ENCODE data around the gene EXOC2.
"Not testable (repeated sequence)": the region's sequence is repeated elsewhere in the genome, so short reads cannot be mapped to it uniquely, and the experiment has no call there.

Gene EXOC2

DNA sequence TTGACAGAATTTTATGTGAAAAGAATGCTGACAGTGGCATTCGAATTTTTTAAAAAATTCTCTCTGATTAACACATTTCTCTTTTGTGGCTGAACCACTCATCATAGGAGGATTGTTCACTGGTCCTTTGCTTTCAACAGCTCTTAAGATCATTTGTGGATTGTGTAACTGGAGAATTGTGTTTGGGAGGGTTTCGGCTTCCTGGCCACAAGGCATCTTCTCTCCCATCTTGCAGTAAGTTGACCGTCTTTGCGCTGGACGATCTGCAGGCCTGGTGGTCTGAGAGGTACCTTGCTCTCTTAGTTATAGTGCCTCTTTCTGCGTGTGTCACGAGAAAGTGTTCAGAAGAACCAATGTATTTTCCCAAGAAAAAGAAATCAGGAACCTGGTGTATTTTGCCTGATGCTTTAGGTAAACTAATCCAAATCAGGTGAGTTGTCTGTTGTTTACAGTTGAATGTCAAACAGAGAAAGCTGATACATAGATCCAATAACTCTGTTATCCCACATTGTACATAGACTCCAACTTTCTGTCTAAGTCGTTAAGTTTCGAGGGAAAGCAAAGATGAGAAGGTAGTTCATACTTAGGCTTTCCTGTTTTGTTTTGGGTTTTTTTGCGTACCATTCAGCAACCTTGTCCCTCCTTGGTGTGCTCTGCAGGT is 14.8 kb upstream of the EXOC2 start:
- H3K36me3 ChIP-seq (ENCODE audit: control insufficient read depth, insufficient read depth, low read length, severe bottlenecking): no peaks in the 10 kb centered on the region
- H3K4me3 ChIP-seq (ENCODE audit: low read length): no peak overlapping the region
- H3K9ac ChIP-seq (ENCODE audit: low read length): no peak overlapping the region
- H3K27me3 ChIP-seq (replicated peaks; ENCODE audit: control insufficient read depth, insufficient read depth, low read length): no peaks in the 10 kb centered on the region
- peaks cover 4% of the 10 kb centered on the region for H3K4me1 ChIP-seq (ENCODE audit: control insufficient read depth, insufficient read depth, low read length)
- no peaks in the 10 kb centered on the region for H3K9me3 ChIP-seq (ENCODE audit: control insufficient read depth, low read length)
- no peak for DNase-seq (ENCODE audit: low read depth)

DNA sequence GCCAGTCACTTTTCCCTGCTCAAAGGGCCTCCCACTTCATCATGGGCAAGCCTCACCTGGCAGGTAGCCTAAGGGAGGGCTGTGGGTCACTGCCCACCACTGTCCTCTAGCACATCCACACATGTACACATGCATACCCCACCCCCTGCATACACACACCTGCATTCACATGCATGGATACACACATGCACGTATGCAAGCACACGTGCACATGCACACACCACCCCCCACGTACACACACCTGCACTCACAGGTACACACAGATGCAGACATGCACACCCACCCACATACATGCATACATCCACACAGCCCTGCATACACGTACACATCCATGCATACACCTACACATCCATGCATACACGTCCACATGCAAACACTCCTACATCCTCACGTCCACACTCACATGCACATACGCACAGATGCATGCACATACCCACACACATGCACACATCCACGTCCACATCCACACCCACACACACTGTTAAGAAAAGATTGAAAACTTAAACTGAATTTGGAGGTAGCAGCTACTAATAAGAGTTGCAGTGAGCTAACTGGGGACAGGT is 14.0 kb upstream of the EXOC2 start:
- no peak overlapping the region for H3K9ac ChIP-seq (ENCODE audit: low read length)
- no peaks in the 10 kb centered on the region for H3K36me3 ChIP-seq (ENCODE audit: control insufficient read depth, insufficient read depth, low read length, severe bottlenecking)
- peaks cover 4% of the 10 kb centered on the region for H3K4me1 ChIP-seq (ENCODE audit: control insufficient read depth, insufficient read depth, low read length)
- no peaks in the 10 kb centered on the region for H3K27me3 ChIP-seq (replicated peaks; ENCODE audit: control insufficient read depth, insufficient read depth, low read length)
- H3K4me3 ChIP-seq (ENCODE audit: low read length): no peak overlapping the region
- no peak for DNase-seq (ENCODE audit: low read depth)
- no peaks in the 10 kb centered on the region for H3K9me3 ChIP-seq (ENCODE audit: control insufficient read depth, low read length)

DNA sequence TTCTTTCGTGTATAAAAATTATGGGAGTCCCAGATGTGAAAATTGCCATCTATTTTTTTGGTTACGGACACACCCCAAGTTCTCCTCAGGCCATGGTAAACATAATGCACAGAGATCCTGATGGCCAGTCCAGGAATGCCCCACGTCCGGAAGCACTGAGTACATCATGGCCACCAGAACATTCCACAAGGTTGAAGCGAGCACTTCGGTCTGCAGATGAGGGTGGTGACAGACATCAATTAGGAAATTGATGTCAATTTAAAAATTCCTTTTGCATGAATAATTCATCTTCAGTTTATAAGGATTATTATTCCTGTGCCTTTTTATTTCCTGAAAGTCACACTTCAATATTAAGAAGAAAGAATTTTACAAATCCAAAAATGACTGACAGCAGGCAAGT is 13.2 kb upstream of the EXOC2 start:
- DNase-seq (ENCODE audit: low read depth): no peak
- Histone ChIP-seq H3K9ac (ENCODE audit: low read length) (no peak overlapping the region), H3K9me3 (ENCODE audit: control insufficient read depth, low read length) (no peaks in the 10 kb centered on the region), H3K36me3 (ENCODE audit: control insufficient read depth, insufficient read depth, low read length, severe bottlenecking) (no peaks in the 10 kb centered on the region), H3K4me3 (ENCODE audit: low read length) (no peak overlapping the region), H3K27me3 (replicated peaks; ENCODE audit: control insufficient read depth, insufficient read depth, low read length) (no peaks in the 10 kb centered on the region), H3K4me1 (ENCODE audit: control insufficient read depth, insufficient read depth, low read length) (no peaks in the 10 kb centered on the region)

DNA sequence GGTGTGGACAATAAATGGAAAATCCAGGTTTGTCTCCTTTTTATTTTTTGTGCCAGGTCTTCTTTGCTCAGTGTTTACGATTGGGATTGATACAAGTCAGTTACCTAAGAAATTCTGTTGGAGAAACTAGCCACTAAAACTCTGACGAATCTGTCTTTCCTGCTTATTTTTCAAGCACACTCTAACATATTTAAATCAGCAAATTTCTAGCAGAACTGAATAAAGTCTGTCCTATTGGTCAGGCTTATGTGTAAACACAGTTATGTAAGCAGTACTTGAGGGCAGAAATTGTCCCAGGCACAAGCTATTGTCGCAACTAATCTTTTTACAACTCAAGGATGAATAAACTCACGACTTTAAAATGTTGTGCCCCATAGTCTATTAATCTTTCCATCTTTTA is 12.1 kb upstream of the EXOC2 start:
- DNase-seq (ENCODE audit: low read depth): no peak
- H3K9ac ChIP-seq (ENCODE audit: low read length): no peak overlapping the region
- H3K4me1 ChIP-seq (ENCODE audit: control insufficient read depth, insufficient read depth, low read length): no peaks in the 10 kb centered on the region
- no peaks in the 10 kb centered on the region for H3K9me3 ChIP-seq (ENCODE audit: control insufficient read depth, low read length)
- H3K27me3 ChIP-seq (replicated peaks; ENCODE audit: control insufficient read depth, insufficient read depth, low read length): peaks cover 3% of the 10 kb centered on the region
- no peak overlapping the region for H3K4me3 ChIP-seq (ENCODE audit: low read length)
- no peaks in the 10 kb centered on the region for H3K36me3 ChIP-seq (ENCODE audit: control insufficient read depth, insufficient read depth, low read length, severe bottlenecking)

DNA sequence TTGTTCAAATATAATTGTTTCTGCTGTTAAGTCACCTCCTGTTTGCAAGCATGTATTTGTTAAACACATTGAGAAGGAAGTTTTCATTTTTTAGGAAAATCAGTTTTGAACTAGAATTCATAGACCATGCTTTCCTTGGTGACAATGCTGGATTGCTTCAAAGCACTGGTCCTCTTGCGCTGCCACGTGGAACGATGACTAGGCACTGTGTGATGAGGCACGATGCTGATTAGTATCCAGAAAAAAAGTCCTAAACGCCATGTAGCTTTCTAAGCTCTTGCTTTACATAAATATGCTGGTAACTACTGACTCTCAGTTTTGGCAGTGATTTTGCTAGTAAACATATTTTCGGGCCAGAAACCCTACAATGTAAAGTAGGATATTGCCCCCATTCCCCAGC is 11.1 kb upstream of the EXOC2 start:
- H3K9me3 ChIP-seq (ENCODE audit: control insufficient read depth, low read length): no peaks in the 10 kb centered on the region
- DNase-seq (ENCODE audit: low read depth): no peak
- H3K4me3 ChIP-seq (ENCODE audit: low read length): no peak overlapping the region
- H3K27me3 ChIP-seq (replicated peaks; ENCODE audit: control insufficient read depth, insufficient read depth, low read length): peaks cover 3% of the 10 kb centered on the region
- no peaks in the 10 kb centered on the region for H3K36me3 ChIP-seq (ENCODE audit: control insufficient read depth, insufficient read depth, low read length, severe bottlenecking)
- H3K9ac ChIP-seq (ENCODE audit: low read length): no peak overlapping the region
- no peaks in the 10 kb centered on the region for H3K4me1 ChIP-seq (ENCODE audit: control insufficient read depth, insufficient read depth, low read length)

DNA sequence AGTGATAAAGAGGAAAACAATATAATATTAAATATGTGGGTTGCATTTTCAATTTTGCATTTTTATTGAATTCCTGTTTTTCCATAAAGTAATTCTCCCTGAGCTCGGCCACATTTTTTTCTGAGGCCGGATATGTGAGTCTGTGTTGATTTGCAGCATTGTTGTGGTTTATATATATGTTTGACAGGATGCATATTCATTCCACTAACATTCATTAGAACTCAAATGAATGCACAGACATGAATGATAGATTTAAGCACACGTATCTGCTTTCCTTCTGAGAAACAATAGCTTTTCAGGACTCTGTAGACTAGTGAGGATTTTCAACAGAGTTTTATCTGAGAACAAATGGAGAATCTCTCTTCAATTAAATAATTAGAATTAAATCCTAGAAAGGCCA is 10.6 kb upstream of the EXOC2 start:
- H3K27me3 ChIP-seq (replicated peaks; ENCODE audit: control insufficient read depth, insufficient read depth, low read length): peaks cover 3% of the 10 kb centered on the region
- no peak overlapping the region for H3K4me3 ChIP-seq (ENCODE audit: low read length)
- peak; percentile 18 for DNase-seq (ENCODE audit: low read depth)
- H3K4me1 ChIP-seq (ENCODE audit: control insufficient read depth, insufficient read depth, low read length): no peaks in the 10 kb centered on the region
- H3K9ac ChIP-seq (ENCODE audit: low read length): no peak overlapping the region
- H3K9me3 ChIP-seq (ENCODE audit: control insufficient read depth, low read length): no peaks in the 10 kb centered on the region
- no peaks in the 10 kb centered on the region for H3K36me3 ChIP-seq (ENCODE audit: control insufficient read depth, insufficient read depth, low read length, severe bottlenecking)

DNA sequence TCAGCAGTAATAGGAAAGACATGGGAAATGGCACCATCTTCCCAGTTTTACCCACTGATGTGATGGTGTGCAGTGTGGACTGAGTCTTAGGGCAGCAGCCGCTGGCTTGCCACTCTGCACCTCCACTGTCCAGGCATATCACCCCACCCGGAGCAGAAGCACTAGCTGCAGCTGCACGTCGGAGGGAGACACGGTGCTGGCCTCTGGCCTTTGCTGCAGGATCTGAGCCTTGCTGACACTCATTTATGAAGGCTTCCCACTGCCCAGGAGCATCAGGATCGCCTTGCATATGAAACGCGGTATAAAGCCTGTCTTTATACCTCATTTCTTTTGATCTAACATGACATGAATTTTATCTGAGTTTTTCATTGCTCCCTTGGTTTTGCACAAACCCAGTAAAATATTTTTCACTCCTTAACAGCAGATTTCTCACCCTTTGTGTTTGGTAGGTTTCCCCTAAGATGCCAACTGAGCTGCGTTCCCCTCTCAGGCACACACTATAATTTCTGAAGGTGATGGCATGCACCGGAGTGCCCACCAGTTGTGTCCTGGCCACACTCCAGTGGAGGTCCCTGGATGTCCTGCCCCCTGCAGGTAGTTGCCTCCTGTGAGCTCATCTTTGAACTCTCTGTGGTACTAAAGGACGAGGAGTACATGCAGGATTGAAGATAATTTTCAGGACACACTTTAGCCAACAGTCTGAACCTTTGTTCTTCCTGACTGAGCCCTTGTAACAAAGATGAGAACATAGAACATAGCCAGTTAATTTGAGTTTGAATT is 9.0 kb upstream of the EXOC2 start:
- no peak overlapping the region for H3K9ac ChIP-seq (ENCODE audit: low read length)
- H3K4me3 ChIP-seq (ENCODE audit: low read length): no peak overlapping the region
- no peaks in the 10 kb centered on the region for H3K9me3 ChIP-seq (ENCODE audit: control insufficient read depth, low read length)
- peaks cover 3% of the 10 kb centered on the region for H3K27me3 ChIP-seq (replicated peaks; ENCODE audit: control insufficient read depth, insufficient read depth, low read length)
- no peak for DNase-seq (ENCODE audit: low read depth)
- H3K4me1 ChIP-seq (ENCODE audit: control insufficient read depth, insufficient read depth, low read length): no peaks in the 10 kb centered on the region
- H3K36me3 ChIP-seq (ENCODE audit: control insufficient read depth, insufficient read depth, low read length, severe bottlenecking): no peaks in the 10 kb centered on the region

DNA sequence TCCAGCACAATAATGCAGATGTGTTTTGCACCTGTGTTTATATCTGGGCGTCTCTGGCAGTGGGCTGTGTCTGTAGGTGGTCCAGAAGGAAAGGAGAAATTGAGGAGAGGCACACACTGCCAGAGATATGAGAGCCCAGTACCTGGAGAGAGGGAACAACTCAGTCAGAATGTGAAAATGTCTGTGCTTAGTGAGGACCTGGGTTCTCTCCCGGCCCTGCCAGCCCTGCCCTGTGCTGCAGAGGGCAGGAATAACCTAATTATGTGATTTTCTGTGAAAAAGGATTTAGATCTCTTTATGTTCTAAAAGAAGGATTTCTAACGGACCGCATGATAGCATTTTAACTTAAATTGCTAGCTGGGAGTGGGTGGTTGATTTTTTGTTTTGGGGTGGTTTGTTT is 8.3 kb upstream of the EXOC2 start:
- no peak for DNase-seq (ENCODE audit: low read depth)
- Histone ChIP-seq H3K36me3 (ENCODE audit: control insufficient read depth, insufficient read depth, low read length, severe bottlenecking) (no peaks in the 10 kb centered on the region), H3K4me3 (ENCODE audit: low read length) (no peak overlapping the region), H3K4me1 (ENCODE audit: control insufficient read depth, insufficient read depth, low read length) (no peaks in the 10 kb centered on the region), H3K9me3 (ENCODE audit: control insufficient read depth, low read length) (no peaks in the 10 kb centered on the region), H3K27me3 (replicated peaks; ENCODE audit: control insufficient read depth, insufficient read depth, low read length) (peaks cover 3% of the 10 kb centered on the region), H3K9ac (ENCODE audit: low read length) (no peak overlapping the region)

DNA sequence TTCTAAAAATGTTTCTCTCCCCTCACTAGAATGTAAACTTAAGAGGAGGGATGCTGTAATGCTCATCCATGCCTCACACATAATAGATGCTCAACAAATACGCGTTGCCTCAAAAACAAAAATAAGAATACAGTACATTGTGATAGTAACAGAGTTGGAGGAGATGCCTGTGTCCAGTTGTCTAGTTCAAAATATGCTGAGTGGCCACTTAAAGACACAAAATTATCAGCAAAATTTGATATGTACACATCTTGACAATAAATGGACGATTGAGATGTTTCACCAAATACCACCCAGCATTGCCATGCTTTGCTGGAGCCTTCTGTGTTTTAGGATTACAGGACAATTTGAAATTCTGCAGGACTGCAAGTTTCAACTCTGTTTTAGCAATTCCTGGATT is 7.6 kb upstream of the EXOC2 start:
- H3K4me1 ChIP-seq (ENCODE audit: control insufficient read depth, insufficient read depth, low read length): no peaks in the 10 kb centered on the region
- peaks cover 3% of the 10 kb centered on the region for H3K27me3 ChIP-seq (replicated peaks; ENCODE audit: control insufficient read depth, insufficient read depth, low read length)
- H3K4me3 ChIP-seq (ENCODE audit: low read length): no peak overlapping the region
- no peak overlapping the region for H3K9ac ChIP-seq (ENCODE audit: low read length)
- no peaks in the 10 kb centered on the region for H3K36me3 ChIP-seq (ENCODE audit: control insufficient read depth, insufficient read depth, low read length, severe bottlenecking)
- no peaks in the 10 kb centered on the region for H3K9me3 ChIP-seq (ENCODE audit: control insufficient read depth, low read length)
- no peak for DNase-seq (ENCODE audit: low read depth)

DNA sequence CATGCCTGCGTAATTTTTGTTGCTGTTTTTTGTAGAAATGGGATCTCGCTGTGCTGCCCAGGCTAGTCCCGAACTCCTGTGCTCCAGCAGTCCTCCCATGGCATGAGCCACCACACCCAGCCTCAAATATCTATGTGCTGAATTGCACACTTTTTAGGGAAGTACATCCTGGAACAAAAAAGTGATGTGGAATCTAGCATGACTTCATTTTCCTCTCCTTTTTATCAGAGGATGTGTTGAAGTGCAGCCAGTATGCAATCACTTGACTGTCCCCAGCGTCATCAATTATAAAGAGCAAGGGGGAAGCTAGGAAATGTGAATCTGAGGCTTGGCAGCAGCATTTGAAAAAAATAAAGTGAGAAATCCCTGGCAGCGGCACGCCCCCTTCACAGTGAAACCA is 6.4 kb upstream of the EXOC2 start:
- no peak overlapping the region for H3K4me3 ChIP-seq (ENCODE audit: low read length)
- H3K27me3 ChIP-seq (replicated peaks; ENCODE audit: control insufficient read depth, insufficient read depth, low read length): peaks cover 3% of the 10 kb centered on the region
- DNase-seq (ENCODE audit: low read depth): no peak
- H3K9ac ChIP-seq (ENCODE audit: low read length): no peak overlapping the region
- H3K9me3 ChIP-seq (ENCODE audit: control insufficient read depth, low read length): no peaks in the 10 kb centered on the region
- no peaks in the 10 kb centered on the region for H3K36me3 ChIP-seq (ENCODE audit: control insufficient read depth, insufficient read depth, low read length, severe bottlenecking)
- H3K4me1 ChIP-seq (ENCODE audit: control insufficient read depth, insufficient read depth, low read length): no peaks in the 10 kb centered on the region

DNA sequence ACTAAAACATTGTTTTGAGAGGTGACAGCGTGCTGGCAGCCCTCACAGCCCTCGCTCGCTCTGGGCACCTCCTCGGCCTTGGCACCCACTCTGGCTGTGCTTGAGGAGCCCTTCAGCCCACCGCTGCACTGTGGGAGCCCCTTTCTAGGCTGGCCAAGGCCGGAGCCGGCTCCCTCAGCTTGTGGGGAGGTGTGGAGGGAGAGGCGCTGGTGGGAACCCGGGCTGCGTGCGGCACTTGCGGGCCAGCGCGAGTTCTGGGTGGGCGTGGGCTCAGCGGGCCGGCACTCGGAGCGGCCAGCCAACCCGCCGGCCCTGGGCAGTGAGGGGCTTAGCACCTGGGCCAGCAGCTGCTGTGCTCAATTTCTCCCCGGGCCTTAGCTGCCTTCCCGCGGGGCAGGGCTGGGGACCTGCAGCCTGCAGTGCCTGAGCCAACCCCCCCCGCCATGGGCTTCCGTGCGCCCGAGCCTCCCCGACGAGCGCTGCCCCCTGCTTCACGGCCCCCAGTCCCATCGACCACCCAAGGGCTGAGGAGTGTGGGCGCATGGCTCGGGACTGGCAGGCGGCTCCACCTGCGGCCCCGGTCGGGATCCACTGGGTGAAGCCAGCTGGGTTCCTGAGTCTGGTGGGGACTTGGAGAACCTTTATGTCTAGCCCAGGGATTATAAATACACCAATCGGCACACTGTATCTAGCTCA is 1.6 kb upstream of the EXOC2 start:
- not testable (repeated sequence) for H3K27me3 ChIP-seq (replicated peaks; ENCODE audit: control insufficient read depth, insufficient read depth, low read length); DNase-seq (ENCODE audit: low read depth); H3K4me3 ChIP-seq (ENCODE audit: low read length); H3K9ac ChIP-seq (ENCODE audit: low read length); H3K9me3 ChIP-seq (ENCODE audit: control insufficient read depth, low read length); H3K4me1 ChIP-seq (ENCODE audit: control insufficient read depth, insufficient read depth, low read length); H3K36me3 ChIP-seq (ENCODE audit: control insufficient read depth, insufficient read depth, low read length, severe bottlenecking)
